Stimulated activated CD4-positive, alpha-beta T cell treated with anti-CD3 and anti-CD28 coated beads, Interleukin-1b, Interleukin-23, amount 100 ng/mL, for 1 hour (primary cell): ENCODE measurements around the gene SKOR2.
"Not testable (repeated sequence)": the region's sequence is repeated elsewhere in the genome, so short reads cannot be mapped to it uniquely, and the experiment has no call there.

Experiments used
- DNase-seq, 2 donors: peaks; one replicate each; pipeline ENCODE4 v3.0.0-alpha.2; 2020; ENCODE audit warnings: low read depth in 2 of 2

The SKOR2 gene

GRCh38 chr18:47191961-47192360 is 59.5 kb downstream of the SKOR2 start:
- no peak for DNase-seq

DNA sequence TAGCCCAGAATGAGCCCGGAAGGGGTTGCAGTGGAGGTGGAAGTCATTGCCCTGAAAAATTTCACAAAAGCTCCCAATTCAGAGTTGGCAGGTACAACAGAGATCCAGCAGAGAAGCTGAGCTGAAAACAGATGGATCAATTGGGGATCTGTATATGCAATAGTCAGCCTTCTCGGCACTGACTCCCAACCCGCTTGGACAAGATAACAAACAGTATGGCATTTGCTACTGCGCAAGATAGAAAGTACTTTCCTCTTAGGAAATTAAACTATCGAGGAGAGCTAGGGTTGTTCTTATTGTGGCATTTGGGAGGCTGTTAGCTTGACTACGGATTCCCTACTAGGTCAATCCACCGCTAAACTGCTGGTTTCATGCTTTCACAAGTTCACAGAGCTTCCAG is 63.7 kb downstream of the SKOR2 start:
- DNase-seq: no peak

- DNase-seq: no peak
These were observed 66.9 kb downstream of the SKOR2 start for GRCh38 chr18:47184419-47185050.

GRCh38 chr18:47182156-47182555 is 69.3 kb downstream of the SKOR2 start:
- DNase-seq: not testable (repeated sequence)

- DNase-seq: no peak
These were observed 70.7 kb downstream of the SKOR2 start for GRCh38 chr18:47180765-47181164.

DNA sequence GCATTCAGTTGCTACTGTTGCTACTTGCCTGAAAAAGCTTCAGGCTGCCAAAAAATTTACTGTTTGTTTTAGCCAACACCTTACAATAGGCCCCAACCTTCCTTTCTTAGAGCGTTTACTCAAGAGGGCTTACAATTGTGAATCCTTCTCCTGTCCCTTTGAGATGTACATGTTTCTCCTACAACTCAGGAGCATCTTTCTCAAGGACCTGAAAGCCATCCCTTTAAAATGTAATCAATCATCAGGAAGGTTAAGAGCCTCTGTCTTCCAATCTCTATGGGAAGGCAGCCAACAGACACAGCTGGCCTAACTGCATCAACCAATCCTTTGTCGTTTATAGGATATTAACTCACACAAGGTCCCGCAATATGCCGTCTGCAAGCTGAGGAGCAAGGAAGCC is 71.9 kb downstream of the SKOR2 start:
- DNase-seq: no peak

DNA sequence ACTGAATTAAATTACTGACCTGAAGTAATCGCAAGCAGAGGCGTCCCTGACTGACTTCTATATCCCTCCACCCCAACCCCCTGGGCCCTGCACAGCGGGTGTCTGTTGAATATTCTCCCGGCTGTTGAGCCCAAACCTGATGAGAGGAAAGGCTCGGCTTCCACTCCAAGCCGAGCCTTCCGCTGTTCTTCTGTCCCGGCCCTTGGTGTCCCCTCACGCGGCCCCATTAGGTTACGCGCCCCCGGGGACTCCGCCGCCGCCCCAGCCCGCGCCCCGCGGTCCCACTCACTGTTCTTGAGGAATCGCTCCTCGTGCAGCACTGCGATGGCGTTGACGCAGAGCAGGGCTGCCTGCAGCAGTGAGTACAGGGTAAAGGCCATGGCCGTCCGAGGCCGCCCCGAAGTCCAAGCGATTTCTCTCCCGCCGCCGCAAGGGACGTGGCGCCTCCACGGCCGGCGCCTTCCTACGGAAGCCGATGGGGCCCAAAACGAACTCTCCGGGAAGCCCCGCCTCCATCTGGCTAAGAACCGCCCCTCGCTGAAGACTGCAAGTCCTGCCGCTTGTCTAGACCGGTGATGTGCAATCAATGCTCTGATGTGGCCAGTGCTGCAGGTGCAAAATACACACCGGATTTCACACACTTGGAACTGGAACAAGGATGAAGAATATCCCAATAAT is 75.4 kb downstream of the SKOR2 start, which contains the start of gene IER3IP1:
Gene IER3IP1, minus strand, starts transcription at position 467 of the 678 bp plus-strand sequence. Its CDS starts 87 bp downstream, at position 380.
- DNase-seq: peak; percentile 61 to 86

GRCh38 chr18:47175283-47175897 is 76.1 kb downstream of the SKOR2 start:
- no peak for DNase-seq

DNA sequence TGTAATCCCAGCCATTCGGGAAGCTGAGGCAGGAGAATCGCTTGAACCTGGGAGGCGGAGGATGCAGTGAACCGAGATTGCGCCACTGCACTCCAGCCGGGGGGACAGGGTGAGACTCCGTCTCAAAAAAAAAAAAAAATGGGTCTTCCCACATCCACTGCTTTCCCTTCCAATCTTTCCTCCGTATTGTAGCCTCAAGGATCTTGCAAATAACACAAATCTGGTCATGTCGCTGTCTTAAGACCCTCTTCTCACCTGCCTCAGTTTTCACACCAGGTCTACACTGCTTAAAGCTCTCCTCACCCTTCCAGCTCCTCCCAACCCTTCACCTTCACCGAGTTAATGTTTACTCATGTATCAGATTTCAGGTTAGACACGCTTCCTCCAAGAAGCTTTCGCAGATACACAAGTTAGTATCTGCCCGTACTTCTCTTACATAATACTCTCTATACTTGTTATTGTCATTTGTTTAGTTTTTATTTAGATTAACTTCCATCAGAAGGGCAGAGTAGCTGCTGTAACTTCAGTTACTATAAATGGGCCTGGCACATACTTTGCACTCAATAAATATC is 76.8 kb downstream of the SKOR2 start:
- no peak for DNase-seq

DNA sequence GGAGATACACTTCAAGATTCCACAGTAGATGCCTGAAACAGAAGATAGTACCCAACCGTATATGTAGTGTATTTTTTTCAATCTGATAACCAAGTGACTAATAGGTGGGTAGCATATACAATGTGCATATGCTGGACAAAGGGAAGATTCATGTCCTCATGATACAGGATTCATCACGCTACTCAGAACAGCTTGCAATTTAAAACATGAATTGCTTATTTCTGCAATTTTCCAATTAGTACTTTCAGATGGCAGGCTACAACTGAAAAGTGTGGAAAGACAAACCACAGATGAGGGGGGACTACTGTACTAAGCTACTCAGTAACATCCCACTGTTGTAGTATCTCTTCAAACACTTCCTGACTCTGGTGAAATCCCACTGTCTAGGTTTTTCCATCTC is 79.0 kb downstream of the SKOR2 start:
- DNase-seq: no peak

- DNase-seq: no peak
These were observed 82.5 kb downstream of the SKOR2 start for GRCh38 chr18:47168913-47169312.

DNA sequence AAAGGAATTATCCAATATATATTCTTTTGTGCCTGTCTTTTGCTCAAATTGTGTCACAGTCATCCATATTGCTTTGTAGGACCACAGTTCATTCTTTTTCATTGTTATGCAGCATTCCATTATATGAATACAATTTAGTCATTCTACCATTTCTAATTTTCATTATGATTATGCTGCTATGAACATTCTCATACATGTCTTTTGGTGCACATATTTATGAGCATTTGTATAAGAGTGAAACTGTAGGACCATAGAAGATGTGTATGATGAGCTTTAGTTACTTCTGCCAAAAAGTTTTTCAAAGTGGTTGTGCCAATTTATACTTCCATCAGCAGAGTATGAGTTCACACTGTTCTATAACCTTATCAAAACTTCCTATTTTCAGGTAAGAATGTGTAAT is 83.0 kb downstream of the SKOR2 start:
- DNase-seq: no peak

GRCh38 chr18:47166294-47166693 is 85.2 kb downstream of the SKOR2 start:
- no peak for DNase-seq

GRCh38 chr18:47163241-47163640 is 88.2 kb downstream of the SKOR2 start:
- DNase-seq: no peak

- DNase-seq: no peak
These were observed 91.2 kb downstream of the SKOR2 start for GRCh38 chr18:47160256-47160655.

DNA sequence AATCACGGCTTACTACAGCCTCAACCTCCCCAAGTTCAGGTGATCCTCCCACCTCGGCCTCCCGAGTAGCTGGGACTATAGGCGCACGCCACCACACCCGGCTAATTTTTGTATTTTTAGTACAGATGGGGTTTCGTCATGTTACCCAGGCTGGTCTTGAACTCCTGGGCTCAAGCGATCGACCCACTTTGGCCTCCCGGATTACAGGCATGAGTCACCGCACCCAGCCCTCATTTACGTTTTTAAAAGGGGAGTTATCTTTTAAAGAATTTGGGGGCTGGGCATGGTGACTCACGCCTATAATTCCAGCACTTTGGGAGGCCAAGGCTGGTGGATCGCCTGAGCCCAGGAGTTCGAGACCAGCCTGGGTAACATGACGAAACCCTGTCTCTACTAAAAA is 93.1 kb downstream of the SKOR2 start:
- DNase-seq: not testable (repeated sequence)
